CD4-positive, alpha-beta T cell (primary cell): ENCODE results near the gene KIAA1755. TPM values are rescaled to one million over a fixed set of nuclear protein-coding genes. Genes with fewer than 3 reads are reported as not detected.

ENCODE experiments used
- ATAC-seq: fragments of 200-7000 bp; cut with Tn5 transposase; one replicate; pipeline ENCODE4 v1.10.0; 2022; ENCODE audit warnings: mild to moderate bottlenecking; ENCODE audit not compliant: poor library complexity
- CTCF ChIA-PET: fragments of 350-600 bp; sonication (Branson Sonifier 250); formaldehyde crosslinking; loops from one replicate; lab custom pipeline; 2021; ENCODE audit warnings: antibody characterized with exemption, inconsistent platforms; lab: Charles Lee
- POLR2A ChIA-PET: fragments of 350-600 bp; sonication (Branson Sonifier 250); formaldehyde crosslinking; loops from one replicate; lab custom pipeline; 2021; ENCODE audit warnings: antibody characterized with exemption, inconsistent platforms; lab: Charles Lee
- DNase-seq, 14 experiments: peaks; one replicate each; pipeline ENCODE4 v3.0.0-alpha.2; 2013 to 2020; ENCODE audit warnings: mixed read lengths in 2 of 14
- H3K27ac ChIP-seq, 2 donors: one replicate each; pipeline versions ENCODE4 v1.5.1 to v1.7.0; 2013; ENCODE audit warnings: low read length in 2 of 2, low read depth in 1 of 2, mild to moderate bottlenecking in 1 of 2
- H3K27me3 ChIP-seq, 2 experiments: 1 replicate in 1 of 2; 2 replicates in 1 of 2; pipeline versions ENCODE4 v1.6.1 to v1.7.0; 2013; ENCODE audit warnings: low read length in 2 of 2, control low read depth in 1 of 2, mild to moderate bottlenecking in 1 of 2, moderate library complexity in 1 of 2; ENCODE audit not compliant: insufficient read depth in 2 of 2, control insufficient read depth in 1 of 2
- H3K36me3 ChIP-seq: one replicate; pipeline ENCODE4 v1.6.1; 2013; ENCODE audit warnings: low read length, control low read depth; ENCODE audit not compliant: insufficient read depth
- H3K4me1 ChIP-seq: one replicate; pipeline ENCODE4 v1.6.1; 2013; ENCODE audit warnings: low read length, control low read depth; ENCODE audit not compliant: insufficient read depth
- H3K4me3 ChIP-seq: one replicate; pipeline ENCODE4 v1.5.1; 2013; ENCODE audit warnings: mild to moderate bottlenecking, low read length, moderate library complexity
- H3K9me3 ChIP-seq, 2 experiments: 1 replicate in 1 of 2; 2 replicates in 1 of 2; pipeline versions ENCODE4 v1.6.1 to v1.7.0; 2013; ENCODE audit warnings: low read length in 2 of 2, mild to moderate bottlenecking in 2 of 2, control low read depth in 1 of 2, moderate library complexity in 1 of 2; ENCODE audit not compliant: control insufficient read depth in 1 of 2, insufficient read depth in 1 of 2
- H3K27ac Mint-ChIP-seq: one replicate; pipeline ENCODE4 v1.8.0; 2020; ENCODE audit warnings: mixed read lengths
- H3K27me3 Mint-ChIP-seq: one replicate; pipeline ENCODE4 v1.8.0; 2021; ENCODE audit warnings: mixed read lengths
- H3K36me3 Mint-ChIP-seq: one replicate; pipeline ENCODE4 v1.8.0; 2021; ENCODE audit warnings: low read depth, mixed read lengths
- H3K4me1 Mint-ChIP-seq: one replicate; pipeline ENCODE4 v1.8.0; 2021; ENCODE audit warnings: low read depth, mixed read lengths
- H3K4me3 Mint-ChIP-seq: one replicate; pipeline ENCODE4 v1.8.0; 2020; ENCODE audit warnings: mild to moderate bottlenecking, mixed read lengths
- H3K9me3 Mint-ChIP-seq: one replicate; pipeline ENCODE4 v1.8.0; 2020; ENCODE audit warnings: mixed read lengths
- intact Hi-C, 2 experiments: fragments of 100-400 bp; cut with DNase I in 1 of 2; cut with micrococcal nuclease in 1 of 2; formaldehyde crosslinking; loops; one replicate each; pipeline versions ENCODE4 v1.15.1 to v1.9.0; 2023 to 2025; cut with DNase I, micrococcal nuclease
- polyA plus RNA-seq, 2 donors: library from polyadenylated mRNA; unstranded; fragments of 120-200 nt; gene quantifications; one replicate each; pipeline ENCODE4 v1.2.1, GENCODE V29; 2013
- total RNA-seq, 174 experiments: library from RNA in 2 of 174; stranded (reverse) in 2 of 174; gene quantifications; one replicate each; pipeline ENCODE4 v1.2.3 and lab custom pipeline; 2021 to 2026
- TF ChIP-seq, protein P1 (sequence below): fragments of 200-600 bp; IDR thresholded peaks from one replicate; pipeline ENCODE4 v1.8.0; 2022; ENCODE audit warnings: antibody characterized with exemption, mild to moderate bottlenecking

Gene KIAA1755, protein sequence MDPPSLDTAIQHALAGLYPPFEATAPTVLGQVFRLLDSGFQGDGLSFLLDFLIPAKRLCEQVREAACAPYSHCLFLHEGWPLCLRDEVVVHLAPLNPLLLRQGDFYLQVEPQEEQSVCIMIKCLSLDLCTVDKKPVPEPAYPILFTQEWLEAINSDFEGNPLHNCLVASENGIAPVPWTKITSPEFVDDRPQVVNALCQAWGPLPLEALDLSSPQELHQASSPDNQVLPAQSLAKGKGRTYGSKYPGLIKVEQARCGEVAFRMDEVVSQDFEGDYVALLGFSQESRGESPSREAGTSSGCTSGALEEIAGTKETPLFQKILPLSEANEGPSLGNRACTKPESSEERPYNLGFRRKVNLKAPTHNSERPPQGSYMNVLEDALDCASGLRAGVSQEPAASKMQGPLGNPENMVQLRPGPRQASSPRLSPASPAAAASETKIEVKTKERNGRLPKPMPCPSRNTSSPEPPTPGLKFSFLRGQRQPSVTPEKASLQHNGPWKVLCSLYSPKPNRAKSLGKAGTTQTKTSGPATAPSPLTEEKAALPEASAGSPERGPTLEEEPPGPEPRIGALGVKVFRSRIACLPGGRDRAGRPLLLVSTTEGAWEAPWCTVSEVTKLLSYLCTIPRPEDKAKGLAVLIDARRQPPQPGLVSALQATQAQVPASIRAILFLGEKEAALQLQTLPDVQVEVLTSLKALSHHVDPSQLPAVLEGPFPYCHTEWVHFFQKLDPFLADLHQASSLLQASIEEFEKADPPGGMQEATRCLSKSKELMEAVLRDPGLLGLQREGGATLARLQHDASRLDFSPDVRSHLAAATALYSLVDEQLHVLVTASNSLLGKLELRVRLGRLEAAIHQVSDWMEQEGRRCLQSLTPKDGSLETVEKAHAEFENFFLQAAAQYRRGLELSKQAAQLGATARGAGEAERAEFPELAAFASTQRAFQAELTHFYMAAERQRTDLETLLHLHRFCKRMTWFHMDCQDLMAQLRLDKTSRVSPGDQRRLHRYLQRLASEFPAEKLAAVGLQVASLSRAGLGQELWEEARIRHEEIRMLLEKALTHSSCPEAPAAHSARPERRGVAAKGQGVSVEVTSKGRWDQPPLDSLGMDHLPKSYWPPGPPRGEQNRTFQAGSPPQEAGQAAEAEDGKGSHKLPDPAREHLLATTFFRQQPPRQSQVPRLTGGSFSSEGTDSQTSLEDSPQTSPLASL
- total RNA-seq: not detected
- polyA plus RNA-seq (2013, experiment 1 of 2): not detected
- polyA plus RNA-seq (2013, experiment 2 of 2): 0.20 TPM
- total RNA-seq (lab: John Stamatoyannopoulos, UW): 0 to 0.14 (median 0) reads per million in 172 experiments

DNA sequence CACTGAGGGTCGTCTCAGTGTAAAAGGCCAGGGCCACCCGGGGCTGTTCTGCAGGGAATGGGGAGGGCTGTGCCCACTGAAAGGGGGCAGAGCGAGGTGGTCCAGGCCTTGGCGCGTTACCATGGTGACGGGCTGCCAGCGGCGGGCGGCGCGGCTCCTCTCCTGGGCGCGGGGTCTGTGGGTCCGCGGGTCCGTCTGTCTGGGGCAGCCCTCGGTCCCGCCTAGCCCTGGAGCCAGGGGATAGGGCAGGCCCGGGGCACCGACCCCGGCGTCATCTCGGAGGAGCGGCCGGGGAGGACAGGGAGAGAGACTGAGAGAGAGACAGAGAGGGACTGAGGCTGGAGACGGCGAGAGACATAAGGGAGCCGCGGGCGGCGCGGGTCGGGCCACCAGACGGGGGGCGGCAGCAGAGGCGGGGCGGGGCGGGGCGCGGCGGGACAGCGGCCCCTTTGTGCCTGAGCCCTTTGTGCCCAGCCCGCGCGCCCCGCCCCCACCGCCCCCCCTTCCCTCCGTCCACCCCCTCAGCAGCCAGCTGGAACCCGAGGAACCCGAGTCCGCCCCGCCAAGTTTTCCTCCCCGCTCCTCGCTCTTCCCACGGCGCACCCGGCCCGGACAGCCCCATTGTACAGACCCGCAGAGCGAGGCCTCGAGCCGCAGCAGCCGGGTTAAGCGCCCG lies at the start of gene KIAA1755:
KIAA1755 (minus strand) TSS at position 358 of the 676 bp plus-strand sequence; CDS start at position 123, 235 bp downstream.
- Mint-ChIP-seq H3K4me1 (peaks cover 4% of the 10 kb centered on the region), H3K36me3 (no peaks in the 10 kb centered on the region), H3K27me3 (peaks cover 80% of the 10 kb centered on the region), H3K4me3 (no peak within 1 kb of the TSS), H3K9me3 (no peaks in the 10 kb centered on the region), H3K27ac (no peak within 1 kb of the TSS)
- Histone ChIP-seq H3K27me3 (peaks cover 30 to 40% of the 10 kb centered on the region in 2 experiments), H3K27ac (no peak within 1 kb of the TSS), H3K4me3 (no peak within 1 kb of the TSS), H3K4me1 (no peaks in the 10 kb centered on the region), H3K9me3 (no peaks in the 10 kb centered on the region), H3K36me3 (no peaks in the 10 kb centered on the region)
- POLR2A ChIA-PET: no interaction called here
- CTCF ChIA-PET: no interaction called here
- ATAC-seq (no peak), DNase-seq (no peak)
- TF ChIP-seq, protein P1, sequence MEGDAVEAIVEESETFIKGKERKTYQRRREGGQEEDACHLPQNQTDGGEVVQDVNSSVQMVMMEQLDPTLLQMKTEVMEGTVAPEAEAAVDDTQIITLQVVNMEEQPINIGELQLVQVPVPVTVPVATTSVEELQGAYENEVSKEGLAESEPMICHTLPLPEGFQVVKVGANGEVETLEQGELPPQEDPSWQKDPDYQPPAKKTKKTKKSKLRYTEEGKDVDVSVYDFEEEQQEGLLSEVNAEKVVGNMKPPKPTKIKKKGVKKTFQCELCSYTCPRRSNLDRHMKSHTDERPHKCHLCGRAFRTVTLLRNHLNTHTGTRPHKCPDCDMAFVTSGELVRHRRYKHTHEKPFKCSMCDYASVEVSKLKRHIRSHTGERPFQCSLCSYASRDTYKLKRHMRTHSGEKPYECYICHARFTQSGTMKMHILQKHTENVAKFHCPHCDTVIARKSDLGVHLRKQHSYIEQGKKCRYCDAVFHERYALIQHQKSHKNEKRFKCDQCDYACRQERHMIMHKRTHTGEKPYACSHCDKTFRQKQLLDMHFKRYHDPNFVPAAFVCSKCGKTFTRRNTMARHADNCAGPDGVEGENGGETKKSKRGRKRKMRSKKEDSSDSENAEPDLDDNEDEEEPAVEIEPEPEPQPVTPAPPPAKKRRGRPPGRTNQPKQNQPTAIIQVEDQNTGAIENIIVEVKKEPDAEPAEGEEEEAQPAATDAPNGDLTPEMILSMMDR: no peak
- intact Hi-C loops: no loop called here

DNA sequence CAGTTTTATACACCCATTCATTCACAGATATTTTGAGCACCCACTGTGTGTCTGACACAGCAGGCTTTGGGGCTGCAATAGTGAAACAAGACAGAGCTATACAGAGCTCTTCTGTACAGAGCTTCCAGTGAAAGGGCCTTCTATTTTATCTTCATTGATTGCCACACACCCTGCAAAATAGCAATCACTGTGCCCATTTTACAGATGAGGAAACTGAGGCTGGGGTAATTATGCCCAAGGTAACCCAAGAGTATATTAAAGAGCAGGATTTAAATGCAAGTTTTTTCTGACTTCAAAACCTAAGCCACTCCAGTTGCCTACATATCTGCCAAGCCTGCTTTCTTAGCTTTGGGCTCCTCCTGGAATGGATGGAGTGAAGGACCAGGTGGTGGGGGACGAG lies 47.9 kb upstream of the KIAA1755 start:
- H3K36me3 ChIP-seq: no peaks in the 10 kb centered on the region
- Mint-ChIP-seq H3K4me1 (peaks cover 8% of the 10 kb centered on the region), H3K36me3 (no peaks in the 10 kb centered on the region), H3K4me3 (no peak overlapping the region), H3K27me3 (peaks cover 59% of the 10 kb centered on the region), H3K27ac (no peak overlapping the region), H3K9me3 (peaks cover 2% of the 10 kb centered on the region)
- ChIA-PET POLR2A (no interaction called here), CTCF (no interaction called here)
- intact Hi-C loops: no loop called here
- no peak overlapping the region for H3K4me3 ChIP-seq
- TF ChIP-seq, protein P1: no peak
- DNase-seq (no peak), ATAC-seq (no peak)
- no peak overlapping the region for H3K27ac ChIP-seq
- H3K4me1 ChIP-seq: peaks cover 10% of the 10 kb centered on the region
- peaks cover 0 to 16% of the 10 kb centered on the region in 2 experiments for H3K9me3 ChIP-seq
- H3K27me3 ChIP-seq: peaks cover 25 to 59% of the 10 kb centered on the region in 2 experiments
